CD4-positive, alpha-beta T cell treated with Interferon alpha-2 for 1 hour (primary cell): ENCODE measurements around the gene OTP.
A peak's percentile ranks its signal among the peaks of the same experiment; 100 is the strongest.
"Not testable (repeated sequence)": the region's sequence is repeated elsewhere in the genome, so short reads cannot be mapped to it uniquely, and the experiment has no call there.

Source experiments
- DNase-seq, 2 donors: peaks; one replicate each; pipeline ENCODE4 v3.0.0-alpha.2; 2020 to 2022

OTP gene

GRCh38 chr5:77638763-77639671, 504 bp upstream of the OTP start:
- no peak for DNase-seq

DNA sequence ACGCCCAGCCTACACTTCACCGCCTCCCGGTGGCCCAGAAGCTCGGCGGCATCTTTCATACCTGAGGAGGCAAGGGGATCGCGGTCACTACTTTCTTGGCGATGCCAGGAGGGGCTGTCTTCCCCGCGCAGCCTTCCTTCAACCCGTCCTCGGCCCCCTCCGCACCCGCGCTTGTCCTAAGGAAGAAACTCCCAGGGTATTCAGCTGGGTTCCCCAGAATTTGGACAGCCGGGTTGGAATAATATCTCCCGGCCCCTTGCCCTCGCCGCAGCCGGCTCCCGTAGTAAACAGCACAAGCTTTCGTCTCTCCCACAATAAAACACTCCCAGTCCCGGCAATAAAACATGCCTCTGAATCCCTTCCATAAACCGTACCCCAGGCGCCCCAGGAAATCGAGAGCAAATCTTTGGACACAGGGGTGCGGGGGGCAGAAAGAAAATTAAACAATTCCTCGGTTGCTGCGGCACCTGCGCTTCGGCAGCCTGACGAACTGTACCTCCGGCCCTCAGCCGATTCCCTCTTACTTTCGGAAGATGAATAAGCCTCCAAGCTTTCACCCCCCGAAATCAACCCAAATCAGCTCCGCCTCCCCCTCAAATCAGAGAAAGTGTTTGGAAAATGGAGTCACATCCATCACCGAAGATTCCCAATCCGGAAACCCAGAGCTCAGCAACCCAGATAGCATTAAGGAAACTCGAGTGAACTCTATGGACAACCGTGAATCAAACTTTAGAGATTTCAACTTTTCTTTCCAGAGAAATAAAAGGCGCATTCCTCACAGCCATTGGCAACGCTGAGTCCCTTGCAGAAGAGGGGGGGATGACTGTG, 1.1 kb downstream of the OTP start:
- no peak for DNase-seq

GRCh38 chr5:77636641-77637169, 1.8 kb downstream of the OTP start:
- no peak for DNase-seq

DNA sequence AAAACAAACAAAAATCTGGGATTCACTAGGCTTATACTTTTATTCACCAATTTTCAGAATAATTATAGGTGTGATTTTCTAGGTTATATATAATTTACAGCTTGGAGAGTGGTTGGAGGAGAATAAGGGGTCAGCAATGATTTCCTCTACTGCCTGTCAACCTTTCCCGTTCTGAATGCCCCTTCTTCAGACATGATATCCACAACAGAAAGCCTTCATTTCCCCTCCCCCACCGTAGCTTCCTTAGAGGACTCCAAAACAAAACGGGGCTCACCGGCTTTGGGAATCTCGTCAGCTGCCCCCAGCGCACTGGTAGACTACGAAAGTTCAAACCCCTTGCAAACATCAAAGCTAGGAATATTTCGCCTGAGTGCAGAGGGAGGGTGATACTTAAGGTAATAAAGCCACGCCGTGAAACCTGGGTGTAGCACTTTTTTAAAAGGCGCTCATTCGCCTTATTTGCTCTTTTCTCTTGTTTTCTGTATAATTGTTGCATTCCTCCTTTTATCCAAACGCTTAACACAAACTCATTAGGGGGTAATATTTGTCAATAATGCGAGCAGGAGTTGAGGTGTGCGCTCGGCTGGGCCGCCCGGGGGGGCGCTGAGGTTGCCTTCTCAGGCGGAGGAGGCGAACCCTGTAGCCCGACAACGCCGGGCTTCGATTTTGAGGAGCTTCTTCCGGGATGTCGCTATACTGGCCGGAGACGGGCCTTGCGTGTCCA, 2.4 kb downstream of the OTP start:
- no peak for DNase-seq

GRCh38 chr5:77635067-77635916, 3.2 kb downstream of the OTP start:
- DNase-seq: no peak

DNA sequence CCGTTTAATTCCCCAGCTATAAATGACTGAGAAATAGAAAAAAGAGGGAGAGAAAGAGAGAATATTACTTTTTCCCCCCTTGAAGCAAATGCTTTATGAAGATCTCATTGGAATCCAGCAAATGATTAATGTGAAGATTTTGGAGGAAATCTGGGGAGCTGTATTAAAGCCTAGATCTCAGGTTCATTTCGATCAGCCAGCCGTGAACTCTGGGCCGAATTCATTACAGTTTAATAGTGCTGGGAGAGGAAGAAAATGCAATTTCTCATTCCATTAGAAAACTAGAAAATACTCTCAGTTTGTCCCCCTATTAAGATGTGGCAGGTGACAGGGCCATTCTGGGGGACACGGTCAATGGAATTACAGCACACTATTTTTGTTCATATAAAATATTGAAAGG, 4.8 kb downstream of the OTP start:
- DNase-seq: no peak

DNA sequence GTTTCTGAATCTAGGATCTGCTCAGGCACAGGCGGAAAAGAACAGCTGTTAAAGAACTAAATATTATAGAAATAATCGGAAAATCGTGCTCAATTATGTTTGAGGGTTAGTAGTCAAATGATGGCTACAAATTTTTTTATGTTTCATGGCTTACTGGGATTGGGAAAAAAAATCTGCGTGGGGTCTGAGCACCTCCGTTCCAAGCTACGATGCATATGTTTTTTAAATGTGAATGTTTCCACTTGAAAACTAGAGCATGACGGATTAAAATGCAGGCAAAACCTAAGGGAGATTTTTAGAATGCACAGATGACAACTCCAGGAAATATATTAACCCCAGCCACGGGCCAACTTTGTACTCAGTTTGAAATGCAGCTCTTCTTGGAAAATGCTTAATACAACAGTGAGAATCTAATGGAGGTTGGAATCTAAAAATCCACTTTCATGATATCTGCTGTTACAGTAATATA, 5.3 kb downstream of the OTP start:
- DNase-seq: no peak

DNA sequence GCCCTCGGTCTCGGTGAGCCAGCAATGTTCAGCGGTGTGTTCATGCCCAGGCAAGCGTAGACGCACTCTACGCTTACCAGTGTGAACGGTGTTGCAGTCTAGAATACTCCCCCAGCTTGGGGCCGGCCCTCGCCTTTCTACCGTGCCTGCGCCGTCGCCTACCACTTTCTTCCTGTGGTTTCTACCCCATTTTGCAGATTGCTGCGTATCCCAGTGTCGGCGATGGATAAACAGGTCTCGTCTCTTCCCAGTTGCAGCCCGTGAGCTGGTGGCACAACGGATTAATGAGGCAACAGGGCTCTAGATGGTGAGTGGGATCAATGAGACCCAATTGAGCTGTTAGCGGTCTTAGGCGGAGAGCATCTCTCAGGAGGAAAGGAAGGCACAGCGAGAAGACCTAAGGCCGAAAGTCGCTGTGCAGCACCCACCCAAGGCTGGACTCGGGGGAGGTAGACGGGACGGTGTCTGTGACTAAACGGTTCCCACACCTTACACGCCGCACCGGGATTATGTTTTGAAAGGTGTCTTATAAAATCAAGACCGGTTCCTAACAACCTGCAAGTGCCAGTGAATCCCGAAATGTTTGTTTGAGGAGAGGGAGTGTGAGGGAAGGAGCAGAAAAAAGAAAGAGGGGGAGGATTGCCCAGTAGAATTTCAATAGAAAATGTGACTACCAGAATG, 5.8 kb downstream of the OTP start:
- DNase-seq: no peak

- DNase-seq: peak; percentile 34 to 42
Measured at GRCh38 chr5:77630114-77630680, 8.3 kb downstream of the OTP start.

- DNase-seq: no peak
Measured at GRCh38 chr5:77629509-77630113, 8.9 kb downstream of the OTP start.

DNA sequence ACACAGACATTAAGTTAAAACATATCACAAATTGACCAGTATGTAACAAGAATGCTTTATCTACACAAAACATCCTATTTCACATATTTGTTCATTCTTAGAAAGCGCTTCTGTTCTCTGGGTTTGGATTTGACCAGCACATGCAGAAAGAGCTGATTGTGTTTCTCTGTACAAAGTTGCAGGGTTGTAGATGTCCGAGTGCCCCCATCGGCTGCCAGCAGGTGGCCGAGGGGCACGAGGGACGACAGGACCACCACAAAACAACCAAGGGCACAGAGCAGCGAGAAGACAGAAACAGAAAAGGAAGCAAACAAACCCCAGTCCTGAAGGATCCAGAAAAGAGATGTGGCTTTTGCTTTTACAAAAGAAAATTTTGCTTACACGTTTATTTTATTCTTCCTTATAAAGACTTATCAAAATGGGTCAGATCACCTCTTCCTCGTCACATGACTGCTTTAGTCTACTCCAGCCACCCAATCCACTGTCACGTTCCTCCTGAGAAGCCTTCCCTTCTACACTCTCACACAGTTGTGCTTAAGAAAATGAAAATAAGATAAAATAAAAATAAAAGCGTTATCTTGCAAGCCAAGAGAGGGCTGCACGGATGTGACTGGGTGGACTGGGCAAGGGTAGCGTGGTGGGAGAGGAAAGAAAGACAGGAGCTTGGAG, 9.5 kb downstream of the OTP start:
- no peak for DNase-seq

- no peak for DNase-seq
Measured at GRCh38 chr5:77627869-77628674, 10.4 kb downstream of the OTP start.

- DNase-seq: no peak
Measured at GRCh38 chr5:77623203-77623740, 15.2 kb downstream of the OTP start.

- no peak for DNase-seq
Measured at GRCh38 chr5:77621440-77621839, 17.1 kb downstream of the OTP start.

DNA sequence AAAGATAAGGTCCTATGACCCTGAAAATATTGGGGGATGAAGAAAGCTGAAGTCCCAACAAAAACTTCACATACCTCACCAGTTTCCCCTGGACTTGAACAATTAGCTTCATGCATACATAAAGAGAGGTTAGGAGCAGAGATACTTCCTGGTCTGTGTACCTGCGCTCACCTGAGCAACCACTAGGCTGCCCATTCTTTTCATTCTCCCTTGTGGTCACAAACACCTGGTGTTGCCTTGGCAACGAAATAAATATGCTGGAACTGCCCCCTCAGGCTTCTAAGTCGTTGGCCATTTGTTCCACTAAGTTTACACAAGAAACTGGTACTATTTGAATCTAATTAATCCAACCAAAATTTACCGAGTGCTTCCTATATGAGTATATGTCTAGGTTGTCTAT, 18.1 kb downstream of the OTP start:
- no peak for DNase-seq

- no peak for DNase-seq
Measured at GRCh38 chr5:77616920-77617319, 21.6 kb downstream of the OTP start.

DNA sequence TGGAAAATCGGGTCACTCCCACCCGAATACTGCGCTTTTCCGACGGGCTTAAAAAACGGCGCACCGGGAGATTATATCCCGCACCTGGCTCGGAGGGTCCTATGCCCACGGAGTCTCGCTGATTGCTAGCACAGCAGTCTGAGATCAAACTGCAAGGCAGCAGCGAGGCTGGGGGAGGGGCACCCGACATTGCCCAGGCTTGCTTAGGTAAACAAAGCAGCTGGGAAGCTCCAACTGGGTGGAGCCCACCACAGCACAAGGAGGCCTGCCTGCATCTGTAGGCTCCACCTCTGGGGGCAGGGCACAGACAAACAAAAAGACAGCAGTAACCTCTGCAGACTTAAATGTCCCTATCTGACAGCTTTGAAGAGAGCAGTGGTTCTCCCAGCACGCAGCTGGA, 29.6 kb downstream of the OTP start:
- not testable (repeated sequence) for DNase-seq

DNA sequence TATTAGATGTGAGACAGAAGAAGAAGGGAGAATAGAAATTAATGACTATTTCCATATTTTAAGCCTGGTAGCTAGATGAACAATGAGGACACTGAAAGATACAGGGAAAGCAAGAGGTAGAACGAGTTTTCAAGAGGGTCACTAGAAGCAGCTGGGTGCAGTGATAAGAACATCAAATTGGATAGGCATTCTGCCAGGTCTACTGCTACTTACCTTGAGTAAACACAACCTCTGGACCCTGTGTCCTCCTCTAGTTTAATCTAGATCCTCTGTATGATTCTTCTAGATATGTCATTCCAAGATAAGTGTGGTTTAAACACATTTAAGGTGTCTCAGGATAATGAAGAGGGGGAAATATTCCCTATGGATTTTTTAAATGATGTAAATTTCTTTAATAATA, 31.2 kb downstream of the OTP start:
- DNase-seq: no peak

DNA sequence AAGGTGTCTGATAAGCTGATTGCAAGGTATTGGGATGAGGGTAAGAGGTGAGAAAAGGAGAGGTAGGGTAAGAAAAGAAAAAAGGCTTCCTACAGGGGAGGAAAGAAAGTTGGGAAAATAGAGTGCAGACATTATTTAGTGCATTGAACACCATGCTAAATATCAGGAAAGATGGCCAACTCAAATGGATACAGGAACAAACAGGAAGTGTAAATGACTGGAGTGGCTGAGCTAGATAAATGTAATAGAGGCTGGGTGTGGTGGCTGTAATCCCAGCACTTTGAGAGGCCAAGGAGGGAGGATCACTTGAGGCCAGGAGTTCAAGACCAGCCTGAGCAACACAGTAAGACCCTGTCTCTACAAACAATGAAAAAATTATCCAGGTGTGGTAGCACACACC, 32.2 kb downstream of the OTP start:
- no peak for DNase-seq
